ENCODE measurements around the gene USP32. TPM values are rescaled to one million over a fixed set of nuclear protein-coding genes. Genes with fewer than 3 reads are reported as not detected.
"Not testable (repeated sequence)": the region's sequence is repeated elsewhere in the genome, so short reads cannot be mapped to it uniquely, and the experiment has no call there.

USP32 gene
- total RNA-seq, 1 donor from 2014 or later, result 39.0 TPM

- DNase-seq (ENCODE audit: low spot score), result no peak
Measured at GRCh38 chr17:60403523-60403810, 11.5 kb upstream of the USP32 start.

DNA sequence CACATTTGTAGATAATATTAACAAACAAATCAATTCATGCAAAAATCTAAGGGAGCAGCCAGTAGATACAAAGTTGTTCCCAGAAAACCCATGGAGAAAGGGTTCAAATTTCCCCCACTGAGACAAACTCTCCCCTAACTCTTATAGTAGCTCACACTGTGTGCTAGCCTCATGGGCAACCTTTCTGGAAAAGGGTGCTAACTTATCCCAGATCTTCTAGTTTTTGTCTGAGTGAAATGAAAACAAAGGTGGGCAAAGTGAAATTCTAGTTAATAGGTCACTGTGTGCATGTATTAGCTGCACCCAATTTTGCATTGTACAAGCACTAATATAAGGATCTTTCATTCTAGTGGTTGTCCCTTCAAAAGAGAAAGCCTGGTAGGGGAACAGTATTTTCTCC, 9.9 kb upstream of the USP32 start:
- no peak for DNase-seq (ENCODE audit: low spot score)

GRCh38 chr17:60398227-60398959, 6.5 kb upstream of the USP32 start:
- no peak for DNase-seq (ENCODE audit: low spot score)

GRCh38 chr17:60396412-60396811, 4.5 kb upstream of the USP32 start:
- no peak for DNase-seq (ENCODE audit: low spot score)

DNA sequence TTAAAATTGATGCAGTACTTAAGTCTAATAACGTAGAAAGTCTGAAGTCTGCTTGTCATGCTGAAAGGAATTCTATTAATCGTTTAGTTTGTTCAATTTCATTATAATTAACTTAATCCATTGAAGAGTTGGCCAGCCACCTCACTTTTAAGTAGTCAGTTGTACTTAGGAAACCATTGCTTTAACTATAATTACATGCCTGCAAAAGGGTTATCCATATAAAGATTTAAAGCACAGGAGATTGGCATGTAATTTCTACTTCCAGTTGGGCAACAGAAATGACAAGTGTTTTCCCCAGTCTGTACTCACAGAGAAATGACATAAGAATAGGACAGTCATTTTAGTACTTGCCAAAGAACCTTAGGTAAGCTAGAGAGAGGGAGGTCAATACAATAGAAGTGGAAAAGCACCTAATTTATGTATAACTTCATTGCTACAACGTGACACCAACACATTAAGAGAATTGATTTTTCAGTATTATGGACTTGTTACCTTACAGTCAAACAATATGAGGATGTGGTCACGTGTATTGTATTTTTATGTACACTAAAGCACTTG, 3.7 kb upstream of the USP32 start:
- DNase-seq (ENCODE audit: low spot score), result no peak

DNA sequence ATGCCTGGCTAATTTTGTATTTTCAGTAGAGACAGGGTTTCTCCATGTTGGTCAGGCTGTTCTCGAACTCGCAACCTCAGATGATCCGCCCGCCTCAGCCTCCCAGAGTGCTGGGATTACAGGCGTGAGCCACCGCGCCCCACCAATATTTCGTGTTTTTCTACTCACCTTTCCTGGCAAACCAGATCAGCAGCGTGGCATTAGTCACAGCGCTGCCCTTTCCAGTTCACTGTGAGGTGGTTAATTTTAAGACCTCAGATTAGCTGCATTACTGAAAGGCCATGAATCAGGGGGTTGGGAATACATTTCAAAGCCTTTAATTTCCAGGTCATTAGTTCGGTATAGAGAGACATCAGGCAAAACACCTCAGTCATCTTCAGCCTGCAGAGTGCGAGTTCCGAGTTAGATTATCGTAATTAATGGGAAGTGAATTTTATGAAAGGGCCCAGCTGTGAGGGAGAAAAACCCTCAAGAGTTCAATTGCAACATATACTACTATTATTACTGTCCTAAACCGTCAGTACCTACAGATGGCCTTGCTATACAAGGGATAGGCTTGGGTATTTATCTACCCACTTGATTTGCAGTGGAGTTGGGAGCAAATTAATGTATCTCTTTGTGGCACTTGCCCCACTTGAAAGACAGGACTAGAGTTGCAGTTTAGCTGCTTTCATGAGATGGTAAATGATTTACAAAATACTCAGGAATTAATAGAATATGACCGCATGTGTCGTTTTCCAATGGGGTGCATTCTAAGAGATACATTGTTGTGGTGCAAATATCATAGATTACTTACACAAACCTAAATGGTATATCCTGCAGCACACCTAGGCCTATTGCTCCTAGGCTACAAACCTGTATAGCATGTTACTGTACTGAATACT, 2.1 kb upstream of the USP32 start:
- DNase-seq (ENCODE audit: low spot score), result no peak

GRCh38 chr17:60392845-60393702, 1.1 kb upstream of the USP32 start:
- peak; percentile 46 for DNase-seq (ENCODE audit: low spot score)

DNA sequence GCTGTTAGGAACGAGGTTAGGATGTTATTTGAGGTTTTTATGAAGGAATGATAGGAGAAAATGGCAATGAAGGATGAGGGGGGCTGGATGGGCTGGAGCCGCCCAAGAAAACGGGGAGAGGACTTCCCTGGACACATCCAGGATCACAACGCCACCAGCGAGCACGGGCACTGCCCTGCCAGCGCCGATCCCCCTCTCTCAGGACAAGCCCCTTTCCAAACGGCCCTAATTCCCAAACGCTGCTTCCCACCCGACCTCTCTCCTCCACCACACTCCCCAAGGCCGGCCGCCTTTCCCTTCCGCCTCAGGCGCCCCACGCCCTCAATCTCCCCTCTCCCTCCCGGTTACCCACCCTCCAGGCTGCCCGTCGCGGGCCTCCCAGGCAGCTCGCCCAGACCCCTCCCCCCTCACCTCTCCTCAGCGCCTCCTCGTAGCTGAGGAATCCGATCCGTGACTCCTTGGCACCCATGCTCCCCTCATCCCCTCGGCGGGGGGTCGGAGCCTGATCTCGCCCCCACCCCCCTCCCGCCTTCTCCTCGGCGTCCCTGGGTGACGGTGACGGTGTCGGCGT, 377 bp downstream of the USP32 start:
- peak; percentile 11 for DNase-seq (ENCODE audit: low spot score)

DNA sequence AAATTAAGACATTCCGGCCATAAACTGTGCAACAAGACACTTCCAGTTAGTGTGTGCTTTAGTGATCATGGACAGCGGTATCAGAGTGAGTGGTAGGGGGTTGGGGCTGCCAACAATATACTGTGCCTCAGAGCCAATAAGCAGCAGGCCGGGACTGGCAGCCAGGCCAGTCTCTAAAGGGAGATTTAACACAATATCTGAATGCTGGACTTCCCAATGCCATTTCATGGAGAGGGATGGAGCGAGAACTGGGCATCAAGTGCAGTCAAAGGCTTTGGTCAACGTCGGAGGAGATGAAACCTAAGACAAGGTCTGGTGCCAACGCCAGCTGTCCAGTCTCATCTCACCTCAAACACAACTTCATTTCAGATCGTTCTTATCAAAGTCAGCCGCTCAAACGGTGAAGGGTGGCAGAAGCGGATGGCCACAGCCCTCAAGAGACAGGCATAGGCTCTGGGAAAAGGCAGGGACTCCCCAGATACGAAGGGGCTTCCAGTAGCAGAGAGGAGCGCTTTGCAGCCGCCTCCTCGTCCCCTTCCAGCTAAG, 935 bp downstream of the USP32 start:
- DNase-seq (ENCODE audit: low spot score), result no peak

DNA sequence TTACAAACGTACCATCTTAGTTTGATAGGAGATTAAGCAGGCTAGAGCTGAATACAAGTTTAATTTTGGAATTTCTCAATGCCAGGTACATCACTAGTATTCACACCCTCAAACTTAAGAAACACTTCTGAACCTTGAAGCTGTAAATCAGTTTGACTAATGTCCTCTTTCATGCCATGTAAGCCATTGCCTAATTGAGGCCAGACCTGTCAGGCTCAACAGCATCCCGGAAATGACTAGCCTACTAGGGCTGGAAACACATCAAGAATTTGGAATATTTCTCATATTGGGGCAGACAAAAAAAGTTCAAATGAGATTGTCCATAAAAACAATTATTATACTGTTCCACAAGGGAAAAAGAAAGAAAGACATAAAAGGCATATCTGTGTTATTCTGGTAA, 1.7 kb downstream of the USP32 start:
- no peak for DNase-seq (ENCODE audit: low spot score)

DNA sequence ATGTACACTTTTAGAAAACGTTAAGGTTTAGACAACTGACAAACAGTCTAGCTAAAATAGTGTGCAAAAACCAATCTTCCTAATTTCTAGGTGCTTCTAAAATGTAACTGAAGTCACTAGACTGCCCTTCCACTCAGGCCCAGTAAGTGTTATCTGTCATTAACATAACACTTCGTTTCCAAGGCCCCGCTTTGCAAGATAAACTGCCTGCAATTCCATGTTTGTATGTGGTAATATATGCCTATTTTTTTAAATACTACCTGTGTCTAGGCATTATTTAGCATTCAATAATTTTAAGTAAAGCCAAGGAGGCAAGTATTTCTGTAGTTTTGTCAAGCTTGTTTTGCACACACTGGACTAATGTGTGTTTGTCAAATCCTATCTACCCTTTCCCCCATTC, 3.2 kb downstream of the USP32 start:
- no peak for DNase-seq (ENCODE audit: low spot score)

- no peak for DNase-seq (ENCODE audit: low spot score)
Measured at GRCh38 chr17:60387666-60388065, 4.3 kb downstream of the USP32 start.

- no peak for DNase-seq (ENCODE audit: low spot score)
Measured at GRCh38 chr17:60386147-60387058, 5.5 kb downstream of the USP32 start.

GRCh38 chr17:60384921-60385320, 7.0 kb downstream of the USP32 start:
- not testable (repeated sequence) for DNase-seq (ENCODE audit: low spot score)

- DNase-seq (ENCODE audit: low spot score), result no peak
Measured at GRCh38 chr17:60383379-60383778, 8.6 kb downstream of the USP32 start.

GRCh38 chr17:60381958-60382357, 10.0 kb downstream of the USP32 start:
- DNase-seq (ENCODE audit: low spot score), result no peak

GRCh38 chr17:60379461-60379860, 12.5 kb downstream of the USP32 start:
- DNase-seq (ENCODE audit: low spot score), result not testable (repeated sequence)

- not testable (repeated sequence) for DNase-seq (ENCODE audit: low spot score)
Measured at GRCh38 chr17:60378187-60378586, 13.7 kb downstream of the USP32 start.

- no peak for DNase-seq (ENCODE audit: low spot score)
Measured at GRCh38 chr17:60372790-60373483, 19.0 kb downstream of the USP32 start.
